Inflammatory macrophage treated with lipopolysaccharide for 4 hours (primary cell): ENCODE measurements around the gene ME2.
A peak's percentile ranks its signal among the peaks of the same experiment; 100 is the strongest.
"Not testable (repeated sequence)": the region's sequence is repeated elsewhere in the genome, so short reads cannot be mapped to it uniquely, and the experiment has no call there.

Experiments
- DNase-seq: peaks from one replicate; pipeline ENCODE4 v3.0.0-alpha.2; 2020

Gene ME2

GRCh38 chr18:50862401-50862800 lies 16.5 kb upstream of the ME2 start:
- peak; percentile 69 for DNase-seq

- DNase-seq, result no peak
Observed at GRCh38 chr18:50863840-50864375, 15.0 kb upstream of the ME2 start.

- peak; percentile 49 for DNase-seq
Observed at GRCh38 chr18:50866765-50867164, 12.2 kb upstream of the ME2 start.

- DNase-seq, result no peak
Observed at GRCh38 chr18:50869150-50869549, 9.8 kb upstream of the ME2 start.

- peak; percentile 10 for DNase-seq
Observed at GRCh38 chr18:50870138-50870845, 8.6 kb upstream of the ME2 start.

GRCh38 chr18:50871846-50872245 lies 7.1 kb upstream of the ME2 start:
- DNase-seq, result no peak

- no peak for DNase-seq
Observed at GRCh38 chr18:50875966-50876536, 2.9 kb upstream of the ME2 start.

- no peak for DNase-seq
Observed at GRCh38 chr18:50877545-50878265, 1.2 kb upstream of the ME2 start.

- peak; percentile 27 for DNase-seq
Observed at GRCh38 chr18:50879302-50880118, 592 bp downstream of the ME2 start.

GRCh38 chr18:50880119-50880465 lies 1.2 kb downstream of the ME2 start:
- no peak for DNase-seq

- not testable (repeated sequence) for DNase-seq
Observed at GRCh38 chr18:50880944-50881343, 2.0 kb downstream of the ME2 start.

- no peak for DNase-seq
Observed at GRCh38 chr18:50886929-50887328, 8.0 kb downstream of the ME2 start.

- DNase-seq, result no peak
Observed at GRCh38 chr18:50895350-50896045, 16.6 kb downstream of the ME2 start.

- DNase-seq, result no peak
Observed at GRCh38 chr18:50896093-50896492, 17.2 kb downstream of the ME2 start.

GRCh38 chr18:50898919-50899318 lies 20.0 kb downstream of the ME2 start:
- no peak for DNase-seq

GRCh38 chr18:50902797-50903196 lies 23.9 kb downstream of the ME2 start:
- no peak for DNase-seq

GRCh38 chr18:50906843-50907242 lies 27.9 kb downstream of the ME2 start:
- DNase-seq, result no peak

GRCh38 chr18:50909261-50909660 lies 30.3 kb downstream of the ME2 start:
- no peak for DNase-seq

- DNase-seq, result peak; percentile 22
Observed at GRCh38 chr18:50911006-50911405, 32.1 kb downstream of the ME2 start.

- DNase-seq, result no peak
Observed at GRCh38 chr18:50917021-50917420, 38.1 kb downstream of the ME2 start.

- DNase-seq, result no peak
Observed at GRCh38 chr18:50918153-50918552, 39.2 kb downstream of the ME2 start.

- no peak for DNase-seq
Observed at GRCh38 chr18:50924372-50924771, 45.5 kb downstream of the ME2 start.

- DNase-seq, result no peak
Observed at GRCh38 chr18:50926521-50926920, 47.6 kb downstream of the ME2 start.
